ENCODE measurements around the gene KCNQ1. TPM values are rescaled to one million over a fixed set of nuclear protein-coding genes. Genes with fewer than 3 reads are reported as not detected.

The KCNQ1 gene
- polyA plus RNA-seq, 1 donor from 2014 or later: not detected

- TF ChIP-seq REST (IDR thresholded peaks at IDR 0.05; ENCODE audit: borderline replicate concordance): no peak
Measured at GRCh38 chr11:2463766-2464277, 19.0 kb downstream of the KCNQ1 start (continued).

- no peak for TF ChIP-seq REST (IDR thresholded peaks at IDR 0.05; ENCODE audit: borderline replicate concordance)
- TF ChIP-seq MXI1 (conservative IDR thresholded peaks at IDR 0.05; ENCODE audit: poor library complexity, severe bottlenecking): no peak
- no peak for TF ChIP-seq SMC3 (conservative IDR thresholded peaks at IDR 0.05; ENCODE audit: poor library complexity)
- TF ChIP-seq EP300 (conservative IDR thresholded peaks at IDR 0.05; ENCODE audit: poor library complexity, severe bottlenecking): no peak
- no peak for TF ChIP-seq POLR2AphosphoS5 (IDR thresholded peaks at IDR 0.05)
- no peak for TF ChIP-seq EZH2 (IDR thresholded peaks at IDR 0.05; ENCODE audit: borderline replicate concordance, insufficient read depth, low read length, poor library complexity, severe bottlenecking)
- no peak for TF ChIP-seq CTCF (IDR thresholded peaks at IDR 0.05; ENCODE audit: poor library complexity, severe bottlenecking)
- TF ChIP-seq TAF1 (IDR thresholded peaks at IDR 0.05; ENCODE audit: low read depth): no peak
- no peak for TF ChIP-seq RAD21 (conservative IDR thresholded peaks at IDR 0.05)
Measured at GRCh38 chr11:2464451-2465165, 19.8 kb downstream of the KCNQ1 start.

More at GRCh38 chr11:2464451-2465165, 19.8 kb downstream of the KCNQ1 start:
- H3K4me3 ChIP-seq (ENCODE audit: low read length): no peak overlapping the region
- H3F3A ChIP-seq (ENCODE audit: insufficient read depth, low read length, poor library complexity, severe bottlenecking): no peaks in the 10 kb centered on the region
- H3K36me3 ChIP-seq (ENCODE audit: insufficient read depth, low read length): no peaks in the 10 kb centered on the region
- no peak overlapping the region for H3K9ac ChIP-seq (ENCODE audit: low read length)
- no peaks in the 10 kb centered on the region for H3K27me3 ChIP-seq (ENCODE audit: insufficient read depth, low read depth, low read length)
- no peak overlapping the region for H3K27ac ChIP-seq (ENCODE audit: low read length)
- no peaks in the 10 kb centered on the region for H3K9me2 ChIP-seq (ENCODE audit: insufficient read depth, low read length)
- no peak overlapping the region for H2AFZ ChIP-seq (ENCODE audit: low read depth, low read length)
- H3K9me3 ChIP-seq (ENCODE audit: low read length): no peaks in the 10 kb centered on the region
- no peaks in the 10 kb centered on the region for H4K20me1 ChIP-seq (ENCODE audit: insufficient read depth)
- H3K79me2 ChIP-seq (replicated peaks; ENCODE audit: insufficient read depth, low read length): no peaks in the 10 kb centered on the region
- no peak overlapping the region for H3K4me2 ChIP-seq (ENCODE audit: low read length)

Measured in neural cell (in vitro differentiated cells).